Activated naive CD8-positive, alpha-beta T cell treated with anti-CD3 and anti-CD28 coated beads, Interleukin-2, amount 10 ng/mL, durations not matched to agents 7 days and 5 days (primary cell): ENCODE data around the gene ADRA2B. TPM values are rescaled to one million over a fixed set of nuclear protein-coding genes. Genes with fewer than 3 reads are reported as not detected.

Experiments used
- ATAC-seq: fragments of 150-1000 bp; cut with Tn5 transposase; one replicate; pipeline ENCODE4 v1.10.0; 2021; ENCODE audit warnings: low read depth, moderate library complexity
- POLR2A ChIA-PET: fragments of 350-600 bp; sonication (Branson Sonifier 250); formaldehyde crosslinking; loops from one replicate; lab custom pipeline; 2021; ENCODE audit warnings: antibody characterized with exemption; lab: Charles Lee
- DNase-seq: peaks from one replicate; pipeline ENCODE4 v3.0.0; 2021
- H3K27ac Mint-ChIP-seq: one replicate; pipeline ENCODE4 v1.8.0; 2022; ENCODE audit warnings: mild to moderate bottlenecking, mixed read lengths
- H3K27me3 Mint-ChIP-seq: one replicate; pipeline ENCODE4 v1.8.0; 2022; ENCODE audit warnings: mild to moderate bottlenecking, moderate library complexity, mixed read lengths
- H3K36me3 Mint-ChIP-seq: one replicate; pipeline ENCODE4 v1.8.0; 2021; ENCODE audit warnings: mild to moderate bottlenecking, mixed read lengths
- H3K4me1 Mint-ChIP-seq: one replicate; pipeline ENCODE4 v1.8.0; 2021; ENCODE audit warnings: mixed read lengths
- H3K4me3 Mint-ChIP-seq: one replicate; pipeline ENCODE4 v1.8.0; 2022; ENCODE audit warnings: mild to moderate bottlenecking, moderate library complexity, mixed read lengths
- H3K9me3 Mint-ChIP-seq: one replicate; pipeline ENCODE4 v1.8.0; 2021; ENCODE audit warnings: mixed read lengths
- total RNA-seq, 2 experiments: library from RNA; stranded (reverse); gene quantifications; one replicate each; pipeline ENCODE4 v1.2.3, GENCODE V29; 2021

ADRA2B gene
- total RNA-seq, 2 experiments from 2014 or later = 0.17 to 0.26 TPM

DNA sequence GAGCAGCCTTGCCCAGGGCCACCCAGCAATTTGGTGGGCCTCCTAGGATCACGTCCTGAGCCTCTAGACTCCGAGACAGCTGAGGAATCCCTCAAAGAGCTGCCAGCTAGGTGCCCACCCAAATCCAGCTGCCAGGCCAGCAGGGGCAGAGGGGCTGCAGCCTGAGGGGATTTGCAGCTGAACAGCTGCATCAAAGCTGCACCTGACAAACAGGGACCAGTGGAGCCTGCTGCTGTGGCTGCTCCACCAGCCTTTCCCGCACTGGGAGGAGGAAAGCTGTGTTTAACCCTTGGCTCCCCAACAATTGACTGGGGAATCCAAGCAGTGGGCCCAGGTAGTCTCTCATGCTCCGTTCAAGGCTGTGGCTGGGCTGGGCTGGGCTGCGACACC, 8.2 kb downstream of the ADRA2B start:
- Mint-ChIP-seq H3K27ac (no peak overlapping the region), H3K36me3 (no peaks in the 10 kb centered on the region), H3K9me3 (peaks cover 7% of the 10 kb centered on the region), H3K4me1 (no peaks in the 10 kb centered on the region), H3K27me3 (no peaks in the 10 kb centered on the region), H3K4me3 (no peak overlapping the region)
- DNase-seq (peak; percentile 17), ATAC-seq (no peak)
- POLR2A ChIA-PET = no interaction called here

GRCh38 chr2:96107708-96108065, 8.7 kb downstream of the ADRA2B start:
- Mint-ChIP-seq H3K4me3 (no peak overlapping the region), H3K36me3 (no peaks in the 10 kb centered on the region), H3K9me3 (peaks cover 7% of the 10 kb centered on the region), H3K4me1 (no peaks in the 10 kb centered on the region), H3K27ac (no peak overlapping the region), H3K27me3 (no peaks in the 10 kb centered on the region)
- ATAC-seq = no peak
- POLR2A ChIA-PET = no interaction called here
- DNase-seq = peak; percentile 19

GRCh38 chr2:96106991-96107707, 9.2 kb downstream of the ADRA2B start:
- Mint-ChIP-seq H3K4me1 (no peaks in the 10 kb centered on the region), H3K4me3 (no peak overlapping the region), H3K9me3 (peaks cover 7% of the 10 kb centered on the region), H3K27ac (no peak overlapping the region), H3K27me3 (no peaks in the 10 kb centered on the region), H3K36me3 (no peaks in the 10 kb centered on the region)
- POLR2A ChIA-PET = no interaction called here
- ATAC-seq = no peak
- DNase-seq = peak; percentile 10

- no peaks in the 10 kb centered on the region for H3K36me3 Mint-ChIP-seq
- POLR2A ChIA-PET = no interaction called here
Observed at GRCh38 chr2:96105994-96106715, 10.2 kb downstream of the ADRA2B start.

GRCh38 chr2:96105152-96105915, 11.0 kb downstream of the ADRA2B start:
- Mint-ChIP-seq H3K36me3 (no peaks in the 10 kb centered on the region), H3K4me3 (no peak overlapping the region), H3K4me1 (peaks cover 1% of the 10 kb centered on the region), H3K27me3 (no peaks in the 10 kb centered on the region), H3K9me3 (peaks cover 7% of the 10 kb centered on the region), H3K27ac (no peak overlapping the region)
- ATAC-seq (no peak), DNase-seq (peak; percentile 15)
- POLR2A ChIA-PET = no interaction called here

More at GRCh38 chr2:96105994-96106715, 10.2 kb downstream of the ADRA2B start:
- DNase-seq = peak; percentile 19
- ATAC-seq = no peak
- H3K27me3 Mint-ChIP-seq = no peaks in the 10 kb centered on the region
- no peak overlapping the region for H3K4me3 Mint-ChIP-seq
- H3K4me1 Mint-ChIP-seq = no peaks in the 10 kb centered on the region
- no peak overlapping the region for H3K27ac Mint-ChIP-seq
- peaks cover 7% of the 10 kb centered on the region for H3K9me3 Mint-ChIP-seq

DNA sequence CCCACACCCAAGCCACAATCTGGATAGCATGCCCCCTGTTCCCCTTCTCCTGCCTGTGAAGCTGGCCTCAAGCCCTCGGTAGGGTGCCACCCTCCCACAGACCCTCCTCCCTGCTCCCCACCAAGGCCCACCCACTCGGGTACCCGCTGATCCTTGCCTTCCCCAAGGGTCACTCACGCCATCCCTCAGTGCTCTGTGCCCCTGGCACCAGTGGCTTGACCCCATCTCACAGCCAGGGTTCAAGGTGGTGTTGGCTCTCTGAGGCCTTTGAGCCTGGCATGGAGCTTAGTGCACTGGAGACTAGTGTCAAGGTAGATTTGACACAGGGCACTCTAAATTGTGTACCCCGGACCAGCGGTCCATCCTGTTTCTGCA, 11.9 kb downstream of the ADRA2B start:
- peak; percentile 26 for DNase-seq
- Mint-ChIP-seq H3K27me3 (no peaks in the 10 kb centered on the region), H3K4me1 (peaks cover 1% of the 10 kb centered on the region)

DNA sequence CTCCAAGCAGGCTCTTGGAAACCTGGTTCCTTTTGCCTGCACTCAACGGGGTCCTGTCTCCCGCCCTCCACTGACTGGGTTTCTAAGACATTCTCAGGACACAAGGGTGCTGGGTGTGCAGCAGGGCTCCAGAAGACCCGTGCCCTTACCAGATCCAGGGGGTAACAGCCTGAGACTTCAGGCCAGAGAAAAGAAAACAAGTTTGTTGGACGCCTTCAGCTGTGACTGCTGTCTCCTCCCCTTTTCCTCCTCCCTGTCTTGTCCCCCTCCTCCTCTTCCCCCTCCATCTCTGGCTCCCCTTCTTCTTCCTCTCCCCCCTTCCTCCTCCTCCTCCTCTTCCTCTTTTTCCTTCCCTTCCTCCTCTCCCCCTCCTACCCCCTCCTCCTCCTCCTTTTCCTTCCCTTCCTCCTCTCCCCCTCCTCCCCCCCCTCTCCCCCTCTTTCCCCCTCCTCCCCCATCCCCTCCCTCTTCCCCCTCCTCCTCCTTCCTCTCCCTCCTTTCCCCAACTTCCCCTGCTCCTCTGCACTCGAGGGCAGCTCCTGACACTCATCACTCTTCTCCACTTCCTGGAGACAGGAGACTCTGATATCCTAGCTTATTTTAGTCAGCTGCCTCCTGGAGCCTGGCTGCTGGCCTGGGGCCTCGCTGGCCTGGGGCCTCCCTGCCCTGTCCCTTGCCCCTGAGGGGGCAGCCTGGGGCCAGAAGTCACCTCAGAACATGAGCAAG, 12.4 kb downstream of the ADRA2B start:
- Mint-ChIP-seq H3K36me3 (no peaks in the 10 kb centered on the region), H3K27me3 (no peaks in the 10 kb centered on the region), H3K4me3 (no peak overlapping the region), H3K9me3 (peaks cover 7% of the 10 kb centered on the region), H3K4me1 (peaks cover 1% of the 10 kb centered on the region), H3K27ac (no peak overlapping the region)
- ATAC-seq = no peak
- POLR2A ChIA-PET = no interaction called here
- DNase-seq = peak; percentile 9

More for the DNA sequence above, 11.9 kb downstream of the ADRA2B start:
- H3K36me3 Mint-ChIP-seq = no peaks in the 10 kb centered on the region
- H3K27ac Mint-ChIP-seq = no peak overlapping the region
- peaks cover 7% of the 10 kb centered on the region for H3K9me3 Mint-ChIP-seq
- POLR2A ChIA-PET = no interaction called here
- no peak for ATAC-seq
- H3K4me3 Mint-ChIP-seq = no peak overlapping the region

DNA sequence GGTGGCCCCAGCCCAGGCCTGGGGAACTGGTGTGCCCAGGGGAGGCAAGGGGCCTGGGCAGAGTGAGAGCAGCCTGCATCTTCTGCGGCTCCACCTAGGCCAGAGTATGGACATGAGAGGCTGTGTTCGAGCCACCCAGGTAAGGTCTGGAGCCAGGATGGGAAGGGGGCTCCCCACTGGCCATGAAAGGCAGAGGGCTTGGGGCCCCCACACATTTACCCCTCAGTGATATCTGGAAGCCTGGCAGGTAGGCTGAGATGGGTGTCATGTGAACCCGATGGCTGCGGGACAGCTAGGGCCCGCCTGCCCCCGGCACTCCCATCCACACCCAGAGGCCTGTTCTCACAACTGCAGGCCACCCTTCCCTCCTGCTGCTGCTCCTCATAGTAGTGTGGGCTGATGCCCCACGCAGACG, 13.2 kb downstream of the ADRA2B start:
- Mint-ChIP-seq H3K27me3 (no peaks in the 10 kb centered on the region), H3K36me3 (no peaks in the 10 kb centered on the region), H3K4me3 (no peak overlapping the region), H3K4me1 (peaks cover 1% of the 10 kb centered on the region), H3K27ac (no peak overlapping the region), H3K9me3 (peaks cover 7% of the 10 kb centered on the region)
- no peak for ATAC-seq
- POLR2A ChIA-PET = no interaction called here
- DNase-seq = peak; percentile 24

DNA sequence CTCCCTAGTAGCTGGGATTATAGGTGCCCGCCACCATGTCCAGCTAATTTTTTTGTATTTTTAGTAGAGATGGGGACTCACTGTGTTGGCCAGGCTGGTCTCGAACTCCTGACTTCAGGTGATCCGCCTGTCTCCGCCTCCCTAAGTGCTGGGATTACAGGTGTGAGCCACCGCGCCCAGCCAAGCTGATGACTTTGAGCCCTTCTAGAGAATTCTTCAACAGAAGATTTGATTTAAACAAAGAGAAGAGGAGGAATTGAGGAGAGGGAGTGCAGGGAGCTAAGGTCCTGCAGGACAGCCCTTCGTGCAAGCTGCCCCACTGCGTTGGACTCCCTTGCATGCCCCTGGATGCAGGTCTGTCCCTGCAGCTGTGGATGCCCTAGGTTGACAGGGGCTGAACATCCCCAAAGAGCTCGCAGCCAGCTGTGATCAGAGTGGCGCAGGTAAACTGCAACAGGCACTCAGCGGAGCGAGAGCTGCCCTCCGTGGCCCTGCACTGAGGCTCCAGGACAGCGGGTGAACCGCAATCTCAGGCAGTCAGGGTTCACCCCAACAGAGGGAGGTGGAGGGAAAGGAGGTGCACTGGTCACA, 13.7 kb downstream of the ADRA2B start:
- H3K4me3 Mint-ChIP-seq = no peak overlapping the region

DNA sequence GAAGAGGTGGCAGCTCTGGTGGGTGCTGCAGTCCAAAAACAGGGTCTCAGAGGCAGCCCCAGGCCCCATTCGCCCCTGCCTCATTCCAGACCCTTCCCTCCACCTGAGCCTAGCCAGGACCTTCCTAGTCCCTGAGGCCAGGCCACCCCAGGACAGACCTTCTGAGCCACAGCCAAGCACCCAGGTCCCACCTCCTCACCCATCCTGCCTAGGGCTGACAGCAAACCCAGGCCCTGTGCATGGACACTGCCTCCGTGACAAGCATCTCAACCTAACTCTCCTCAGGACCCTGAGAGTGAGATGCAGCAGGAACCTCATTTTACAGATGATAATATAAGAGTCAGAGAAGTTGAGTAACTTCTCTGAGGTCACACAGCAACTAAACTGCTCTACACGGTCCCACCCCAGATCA, 15.5 kb downstream of the ADRA2B start:
- Mint-ChIP-seq H3K4me3 (no peak overlapping the region), H3K27ac (peak overlapping the region; percentile 11), H3K36me3 (no peaks in the 10 kb centered on the region), H3K9me3 (peaks cover 7% of the 10 kb centered on the region), H3K4me1 (peaks cover 1% of the 10 kb centered on the region), H3K27me3 (peaks cover 3% of the 10 kb centered on the region)
- POLR2A ChIA-PET = no interaction called here
- peak; percentile 11 for DNase-seq
- ATAC-seq = no peak

More for the DNA sequence above, 13.7 kb downstream of the ADRA2B start:
- Mint-ChIP-seq H3K4me1 (peaks cover 1% of the 10 kb centered on the region), H3K27me3 (no peaks in the 10 kb centered on the region), H3K9me3 (peaks cover 7% of the 10 kb centered on the region), H3K36me3 (no peaks in the 10 kb centered on the region), H3K27ac (peak overlapping the region; percentile 25)
- no peak for DNase-seq
- POLR2A ChIA-PET = no interaction called here
- ATAC-seq = no peak

GRCh38 chr2:96099861-96100798, 16.2 kb downstream of the ADRA2B start:
- ATAC-seq (no peak), DNase-seq (peak; percentile 30)
- peaks cover 2% of the 10 kb centered on the region for H3K9me3 Mint-ChIP-seq
- no peak overlapping the region for H3K4me3 Mint-ChIP-seq
- POLR2A ChIA-PET = no interaction called here
- H3K36me3 Mint-ChIP-seq = no peaks in the 10 kb centered on the region
- H3K27me3 Mint-ChIP-seq = peaks cover 3% of the 10 kb centered on the region
- H3K4me1 Mint-ChIP-seq = peaks cover 1% of the 10 kb centered on the region
- H3K27ac Mint-ChIP-seq = no peak overlapping the region
